RPMI7951 (cell line): Measurements from ENCODE around the gene MGAT4A. TPM values are rescaled to one million over a fixed set of nuclear protein-coding genes. Genes with fewer than 3 reads are reported as not detected.
A peak's percentile ranks its signal among the peaks of the same experiment; 100 is the strongest.

Experiments used
- DNase-seq: peaks from one replicate; pipeline ENCODE4 v3.0.0-alpha.2; 2012; ENCODE audit warnings: low read depth
- total RNA-seq: library from RNA; depleted of rRNA; stranded (reverse); fragments of >200 nt; shearing (Covaris generic); gene quantifications from 2 replicates; pipeline ENCODE4 v1.2.3, GENCODE V29; 2014

MGAT4A gene
- total RNA-seq, 1 experiment from 2014 or later, result not detected

DNA sequence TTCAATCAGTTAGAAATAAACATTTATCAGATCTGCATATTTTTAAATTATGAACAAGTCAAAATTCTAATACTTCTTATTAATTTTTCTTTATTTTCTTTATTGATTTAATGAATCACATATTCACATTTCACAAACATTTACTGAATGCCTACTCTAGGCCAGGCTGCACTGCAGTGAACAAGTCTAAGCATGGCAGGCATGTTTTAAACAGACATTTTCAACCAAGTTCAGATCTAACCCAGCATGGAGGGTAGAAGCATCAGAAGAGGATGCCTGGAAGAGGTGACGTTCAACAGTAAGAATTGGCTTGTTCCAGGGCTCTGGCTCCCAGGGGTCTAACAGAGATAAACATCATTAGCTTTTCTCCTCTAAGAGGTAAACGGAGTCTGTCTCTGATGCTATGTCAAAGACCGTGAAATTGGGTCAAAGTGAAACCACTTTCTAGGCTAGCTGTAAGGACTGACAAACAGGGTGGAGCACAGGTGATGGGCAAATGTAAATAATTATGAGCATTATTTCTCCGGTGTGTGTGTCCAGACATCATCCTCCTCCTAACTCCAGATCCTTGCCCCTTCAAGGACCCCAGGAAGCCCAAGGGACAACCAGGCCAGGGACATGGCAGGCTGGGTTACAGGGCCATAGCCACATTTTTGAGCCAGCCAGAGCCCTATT is 72.0 kb downstream of the MGAT4A start:
- no peak for DNase-seq

DNA sequence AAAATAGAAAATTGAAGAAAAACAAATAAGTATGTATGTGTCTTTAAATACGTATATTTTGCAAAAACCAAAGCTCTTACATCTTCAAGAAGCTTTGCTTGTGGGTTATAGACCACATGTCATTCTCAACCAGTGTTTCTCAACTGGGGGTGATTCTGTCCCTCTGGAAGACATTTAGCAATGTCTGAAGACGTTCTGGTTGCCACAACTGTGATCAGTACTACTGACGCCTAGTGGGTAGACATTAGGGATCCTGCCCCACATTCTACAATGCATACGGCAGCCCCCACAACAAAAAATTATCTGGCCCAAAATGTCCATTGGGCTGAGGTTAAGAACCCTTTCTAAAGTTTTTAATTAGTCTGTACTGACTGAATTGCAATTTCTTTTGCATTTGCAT is 74.1 kb downstream of the MGAT4A start:
- DNase-seq, result no peak

DNA sequence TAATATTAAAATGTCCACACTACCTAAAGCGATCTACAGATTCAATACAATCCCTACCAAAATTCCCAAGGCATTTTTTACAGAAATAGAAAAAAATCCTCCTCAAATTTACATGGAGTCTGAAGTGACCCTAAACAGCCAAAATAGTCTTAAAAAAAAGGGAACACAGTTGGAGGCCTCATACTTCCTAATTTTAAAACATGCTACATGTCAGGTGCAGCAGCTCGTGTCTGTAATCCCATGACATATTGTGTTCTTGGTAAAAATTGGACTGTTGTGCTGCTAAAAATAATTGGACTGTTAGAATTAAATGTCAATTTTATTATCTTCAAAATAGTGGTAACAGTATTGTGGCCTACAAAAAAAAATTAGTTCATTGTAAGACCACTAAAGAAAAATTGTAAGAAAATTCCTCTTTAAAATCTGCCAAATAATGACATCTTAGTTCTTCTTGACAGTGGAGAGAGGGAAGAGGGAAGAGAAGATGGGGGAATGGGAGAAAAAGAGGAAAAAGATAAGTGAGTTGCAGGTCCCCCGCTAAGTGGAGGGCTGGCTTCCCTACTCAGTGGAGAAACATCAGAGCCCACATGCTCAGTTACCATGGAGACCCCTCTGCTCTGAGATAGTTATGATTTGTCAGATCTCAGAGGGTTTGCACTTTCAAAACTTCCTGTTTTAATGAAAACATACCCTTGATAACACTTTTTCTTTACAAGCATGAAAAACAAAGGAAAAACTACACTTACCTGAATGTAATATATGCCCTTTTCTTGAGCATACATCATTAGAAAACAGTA is 76.0 kb downstream of the MGAT4A start:
- DNase-seq, result no peak

DNA sequence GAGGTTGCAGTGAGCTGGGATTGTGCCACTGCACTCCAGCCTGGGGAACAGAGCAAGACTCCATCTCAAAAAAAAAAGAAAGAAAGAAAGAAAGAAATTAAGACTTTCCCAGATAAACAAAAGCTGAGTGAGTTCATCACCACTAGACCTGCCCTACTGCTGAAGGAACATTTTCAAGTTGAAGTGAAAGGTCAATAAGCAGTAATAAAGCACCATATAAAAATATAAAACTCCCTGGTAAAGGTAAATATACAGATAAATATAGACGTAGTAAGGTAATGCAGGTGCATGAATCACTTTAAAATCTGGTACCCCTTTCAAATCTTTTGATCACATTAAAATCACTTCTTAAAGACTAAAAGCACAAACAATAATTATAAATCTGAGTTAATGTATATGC is 79.9 kb downstream of the MGAT4A start:
- no peak for DNase-seq

DNA sequence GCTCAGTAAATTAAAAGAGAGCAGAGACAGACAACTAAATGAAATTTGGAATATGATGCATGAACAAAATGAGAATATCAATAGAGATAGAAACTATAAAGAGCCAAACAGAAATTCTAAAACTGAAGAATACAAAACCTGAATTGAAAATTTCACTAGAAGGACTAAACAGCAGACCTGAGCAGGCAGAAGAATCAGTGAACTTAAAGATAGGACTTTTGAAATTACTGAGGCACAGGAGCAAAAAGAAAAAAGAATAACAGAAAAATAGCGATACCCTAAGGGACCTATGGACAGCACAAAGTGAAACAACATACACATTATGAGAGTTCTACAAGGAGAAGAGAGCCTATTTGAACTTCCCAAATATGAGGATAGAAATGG is 80.9 kb downstream of the MGAT4A start:
- DNase-seq, result no peak

DNA sequence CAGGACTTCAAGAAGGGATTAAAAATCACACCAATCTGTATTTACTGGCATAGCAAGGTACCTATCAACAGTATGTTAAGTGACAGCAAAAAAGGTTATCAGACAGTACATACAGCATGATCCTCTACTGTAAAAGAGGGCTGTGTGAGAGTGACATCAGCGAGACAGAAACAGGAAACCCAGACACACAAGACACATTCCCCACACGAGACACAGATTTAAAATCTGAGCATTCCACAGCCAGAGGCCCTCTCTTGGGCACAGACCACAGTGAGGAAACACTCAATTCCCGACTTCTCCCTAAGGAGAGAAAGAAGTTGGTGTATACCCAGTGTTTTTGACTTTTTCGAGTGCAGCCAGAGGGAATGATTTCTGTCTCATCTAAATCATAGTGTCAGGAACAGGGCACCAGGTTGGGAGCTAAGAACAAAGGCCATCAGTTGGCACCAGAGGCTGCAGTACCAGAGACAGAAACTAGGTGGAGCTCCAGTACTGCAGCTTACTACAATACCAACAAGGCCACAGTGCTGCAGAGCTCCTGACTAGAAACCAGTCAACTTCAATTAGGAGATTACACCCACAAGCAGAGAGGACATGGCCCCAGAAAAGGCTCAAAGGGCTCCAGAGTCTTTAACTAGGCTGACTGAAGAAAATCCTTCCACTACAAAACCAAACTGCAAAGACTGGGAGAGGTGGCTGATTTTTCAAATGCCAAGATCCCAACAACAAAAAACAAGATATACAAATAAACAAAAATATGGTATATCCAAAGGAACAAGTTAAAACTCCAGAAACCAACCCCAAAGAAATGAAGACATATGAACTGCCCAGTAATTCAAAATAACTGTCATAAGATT is 81.6 kb downstream of the MGAT4A start:
- DNase-seq, result peak; percentile 70

DNA sequence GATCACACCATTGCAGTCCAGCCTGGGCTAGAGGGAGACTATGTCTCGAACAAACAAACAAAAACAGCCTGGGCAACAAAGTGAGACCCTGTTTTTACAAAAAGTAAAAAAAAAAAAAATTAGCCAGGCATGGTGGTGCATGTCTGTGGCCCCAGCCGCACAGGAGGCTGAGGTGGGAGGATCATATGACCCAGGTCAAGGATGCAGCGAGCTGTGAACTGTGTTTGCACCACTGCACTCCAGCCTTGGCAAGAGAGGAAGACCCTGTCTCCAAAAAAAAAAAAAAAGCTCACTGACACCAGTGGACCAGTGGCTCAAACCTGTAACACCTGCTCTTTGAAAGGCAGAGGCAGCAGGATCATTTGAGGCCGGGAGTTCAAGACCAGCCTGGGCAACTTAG is 82.5 kb downstream of the MGAT4A start:
- no peak for DNase-seq

DNA sequence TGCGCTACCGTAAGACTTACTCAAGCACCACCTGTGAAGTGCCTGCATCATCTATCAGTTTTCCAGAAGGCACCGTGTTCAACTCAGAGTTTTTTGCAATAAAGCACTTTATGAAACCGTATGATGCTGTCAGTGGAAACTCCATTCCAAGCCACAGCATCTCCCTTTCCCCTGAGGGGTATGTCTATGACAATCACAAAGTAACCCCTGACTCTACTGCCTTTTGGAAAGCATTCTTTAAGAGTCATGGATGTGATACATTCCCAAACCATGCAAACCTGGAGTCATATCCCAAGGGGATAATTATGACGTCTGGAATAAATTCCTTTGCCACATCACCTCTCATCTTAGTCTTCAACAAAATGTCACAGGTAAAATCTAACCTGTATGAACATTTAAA is 83.3 kb downstream of the MGAT4A start:
- peak; percentile 13 for DNase-seq

DNA sequence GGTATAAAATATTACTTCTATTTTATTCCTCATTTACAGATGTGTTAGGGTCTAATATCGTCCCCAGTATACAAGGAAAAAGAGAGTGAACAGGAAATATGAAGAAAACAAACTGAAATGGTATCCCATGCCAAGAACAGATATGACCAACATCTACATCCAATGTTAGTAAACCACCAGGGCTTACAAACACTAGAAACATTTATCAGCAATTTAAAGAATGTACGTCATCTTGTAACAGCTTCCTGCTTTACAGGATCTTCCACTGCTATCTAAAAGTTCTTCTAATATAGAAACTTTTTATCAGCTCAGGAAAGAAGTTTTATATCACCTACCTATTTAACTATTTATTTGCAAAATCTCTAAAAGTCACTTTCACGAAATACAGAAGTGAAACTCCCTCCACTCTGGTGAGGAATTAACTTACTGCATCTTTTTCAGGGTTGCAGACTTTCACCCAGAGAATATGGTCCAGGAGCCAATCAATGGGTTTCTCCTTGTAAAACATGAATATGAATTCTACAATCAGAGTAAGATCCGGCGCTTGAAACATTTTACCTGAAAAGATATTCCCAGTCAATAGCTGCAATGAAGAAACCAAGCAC is 87.3 kb downstream of the MGAT4A start:
- DNase-seq, result no peak

DNA sequence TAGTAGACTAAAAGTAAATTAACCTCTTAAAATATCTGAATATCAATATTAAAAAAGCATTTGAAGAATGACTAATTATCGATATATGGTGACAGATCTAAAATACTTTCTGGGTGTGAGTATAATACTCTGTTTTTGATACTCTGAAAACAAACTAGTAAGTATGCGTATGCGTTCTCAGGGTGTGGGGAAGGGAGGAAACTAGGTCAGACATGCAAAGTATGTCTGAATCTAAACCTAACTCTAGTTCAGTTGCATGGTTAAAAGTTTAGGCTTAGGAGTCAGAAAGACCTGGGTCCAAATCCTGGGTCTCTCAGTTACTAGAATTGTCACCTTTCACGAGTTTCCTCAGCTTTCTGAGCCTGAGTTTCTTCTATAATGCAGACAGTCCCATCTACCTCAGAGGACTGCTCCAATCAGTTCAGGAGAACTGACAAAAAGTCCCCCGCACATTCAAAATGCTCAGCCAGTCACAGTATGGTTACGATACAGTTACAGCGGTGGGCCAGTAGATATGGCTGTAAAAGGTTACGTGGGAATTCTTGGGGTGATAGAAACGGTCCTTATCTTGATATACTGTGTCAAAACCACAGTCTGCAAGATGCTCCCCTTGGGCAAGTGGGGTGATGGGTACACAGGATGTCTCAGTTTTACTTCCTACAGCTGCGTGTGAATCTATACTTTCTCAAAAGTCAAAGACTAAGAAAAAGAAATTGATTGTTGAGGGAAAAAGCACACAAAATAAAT is 93.4 kb downstream of the MGAT4A start:
- no peak for DNase-seq

DNA sequence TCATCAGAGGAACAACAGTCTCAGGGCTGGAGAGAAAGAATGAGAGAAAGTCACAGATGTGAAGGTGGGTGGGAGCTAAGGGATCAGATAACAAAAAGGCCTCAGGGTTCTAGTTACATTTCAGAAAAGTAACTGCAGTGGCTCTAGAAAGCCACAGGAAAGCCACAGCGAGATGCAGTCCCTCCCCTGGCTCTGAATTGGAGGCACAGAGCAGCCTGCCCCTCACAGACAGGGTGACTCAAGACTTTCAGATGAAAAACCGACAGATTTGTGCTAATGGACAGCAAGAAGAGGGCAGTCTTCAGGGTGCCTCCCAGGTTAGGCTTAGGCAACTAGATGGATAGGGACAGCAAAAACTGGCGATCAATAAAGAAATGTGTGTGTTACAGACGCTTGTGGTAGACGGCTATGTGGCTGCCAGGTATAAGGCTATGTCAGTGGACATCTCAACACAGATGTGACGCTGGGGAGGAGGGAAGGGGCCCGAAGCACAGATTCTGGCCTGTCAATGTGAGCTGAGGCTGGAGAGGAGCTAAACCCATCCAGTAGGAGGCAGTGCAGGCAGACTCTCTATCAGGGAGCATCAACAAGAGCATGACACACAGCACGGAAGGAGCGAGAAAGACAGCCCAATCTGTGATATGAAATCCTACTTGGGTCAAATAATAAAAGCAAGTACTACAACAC is 96.4 kb downstream of the MGAT4A start:
- DNase-seq, result peak; percentile 79

DNA sequence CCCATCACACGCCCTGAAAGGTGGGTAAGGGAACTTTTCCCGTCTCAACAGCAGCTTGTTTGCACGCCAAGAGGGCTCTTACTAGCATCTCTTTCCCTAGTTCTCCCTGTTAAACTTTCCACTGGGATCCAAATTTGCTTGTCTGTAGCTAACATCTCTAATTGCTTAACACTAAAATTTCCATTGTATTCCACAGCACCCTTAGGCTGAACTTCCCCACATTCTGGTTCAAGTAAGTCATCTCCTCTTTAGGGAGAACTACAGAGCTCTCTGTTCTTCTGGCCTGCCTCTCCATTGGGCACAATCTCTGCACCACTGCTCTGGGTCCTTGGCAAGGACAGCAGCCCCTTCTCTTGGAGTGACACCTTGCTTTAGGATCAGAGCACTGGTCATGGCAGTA is 98.6 kb downstream of the MGAT4A start:
- DNase-seq, result no peak

DNA sequence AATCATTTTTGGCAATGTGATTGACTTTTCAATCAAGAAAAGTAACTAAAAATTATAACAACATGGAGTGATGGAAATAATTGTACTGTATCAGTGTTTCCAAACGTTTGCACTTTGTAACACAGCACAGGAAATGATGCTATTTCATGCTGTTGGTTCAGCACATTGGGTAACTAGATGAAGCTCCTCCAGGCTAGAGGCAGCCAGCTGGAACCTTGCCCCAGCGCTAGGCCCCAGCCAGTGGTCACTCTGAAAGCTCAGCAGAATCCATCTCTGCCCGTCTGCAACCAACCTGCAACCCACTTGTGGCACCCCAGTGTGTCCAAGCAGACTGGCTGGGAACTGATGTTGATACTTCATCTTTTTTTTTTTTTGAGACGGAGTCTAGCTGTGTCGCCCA is 107.3 kb downstream of the MGAT4A start:
- peak; percentile 16 for DNase-seq

DNA sequence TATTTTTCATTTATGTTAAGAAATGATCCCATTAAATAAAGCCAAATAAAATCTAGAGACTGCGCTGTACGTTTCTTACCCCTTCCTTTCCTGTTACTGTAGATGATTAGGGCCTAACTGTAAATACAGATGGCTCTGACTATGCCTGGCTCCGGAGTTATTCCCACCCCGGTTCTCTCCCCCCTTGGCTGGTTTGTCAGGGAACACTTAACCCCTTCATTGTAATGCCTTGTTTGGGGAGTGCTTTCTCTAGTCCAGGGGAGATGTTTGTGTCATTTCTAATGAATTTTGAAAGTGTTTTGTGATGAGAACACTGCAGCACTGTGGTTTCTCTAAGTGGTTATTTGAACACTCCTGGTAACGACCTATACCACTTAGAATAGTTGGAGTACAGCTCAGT is 113.8 kb downstream of the MGAT4A start:
- DNase-seq, result no peak

DNA sequence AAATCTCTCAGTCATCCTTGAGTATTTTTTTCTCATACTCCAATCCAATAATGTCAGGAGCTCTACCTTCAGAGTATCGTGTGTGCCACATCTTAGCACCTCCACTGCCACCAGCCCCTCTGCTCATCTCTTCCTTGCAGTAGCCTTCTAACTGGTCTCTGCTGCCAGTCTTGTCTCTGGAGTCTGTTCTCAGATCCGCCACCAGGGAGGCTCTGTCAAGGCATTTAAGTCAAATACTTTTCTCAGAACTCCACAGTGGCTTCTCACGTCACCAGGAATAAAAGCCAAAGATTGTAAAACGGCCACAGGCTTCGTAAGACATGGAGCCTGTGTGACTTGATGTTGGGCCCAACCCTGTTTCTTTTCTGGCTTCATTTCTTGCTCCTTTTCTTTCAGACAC is 115.5 kb downstream of the MGAT4A start:
- DNase-seq, result no peak

DNA sequence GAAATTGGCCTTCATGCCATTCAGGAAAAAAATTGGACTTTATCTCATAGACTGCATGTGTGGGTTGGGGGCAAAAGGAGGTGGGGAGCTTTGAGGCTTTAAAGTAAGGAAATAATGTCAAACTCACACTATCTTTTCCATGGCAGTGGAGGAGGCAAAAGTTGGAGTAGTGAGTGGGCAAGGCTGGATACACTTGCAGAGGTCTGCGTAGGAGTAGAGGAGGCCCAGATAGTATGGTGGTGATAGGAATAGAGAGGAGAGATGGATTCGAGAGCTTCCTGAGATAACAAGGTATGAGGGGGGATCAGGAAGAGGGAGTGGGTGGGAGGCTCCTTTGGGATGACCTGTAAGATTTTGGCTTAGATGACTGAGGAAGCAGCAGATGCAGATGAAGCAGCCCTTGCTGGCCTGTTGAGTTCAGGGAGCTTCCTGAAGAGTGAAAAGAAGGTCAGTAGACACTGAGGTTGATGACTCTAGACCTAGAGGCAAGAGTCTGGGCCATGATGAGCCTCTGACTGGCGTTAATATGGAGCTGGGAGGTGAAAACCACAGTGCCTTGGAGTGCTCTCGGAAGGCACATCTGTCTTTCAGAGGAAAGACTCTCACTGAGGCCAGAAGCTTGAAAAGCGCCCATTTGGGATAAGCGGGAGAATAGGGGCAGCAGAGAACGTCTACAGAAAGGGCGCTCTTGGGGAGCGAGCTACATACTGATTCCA is 116.8 kb downstream of the MGAT4A start:
- no peak for DNase-seq

DNA sequence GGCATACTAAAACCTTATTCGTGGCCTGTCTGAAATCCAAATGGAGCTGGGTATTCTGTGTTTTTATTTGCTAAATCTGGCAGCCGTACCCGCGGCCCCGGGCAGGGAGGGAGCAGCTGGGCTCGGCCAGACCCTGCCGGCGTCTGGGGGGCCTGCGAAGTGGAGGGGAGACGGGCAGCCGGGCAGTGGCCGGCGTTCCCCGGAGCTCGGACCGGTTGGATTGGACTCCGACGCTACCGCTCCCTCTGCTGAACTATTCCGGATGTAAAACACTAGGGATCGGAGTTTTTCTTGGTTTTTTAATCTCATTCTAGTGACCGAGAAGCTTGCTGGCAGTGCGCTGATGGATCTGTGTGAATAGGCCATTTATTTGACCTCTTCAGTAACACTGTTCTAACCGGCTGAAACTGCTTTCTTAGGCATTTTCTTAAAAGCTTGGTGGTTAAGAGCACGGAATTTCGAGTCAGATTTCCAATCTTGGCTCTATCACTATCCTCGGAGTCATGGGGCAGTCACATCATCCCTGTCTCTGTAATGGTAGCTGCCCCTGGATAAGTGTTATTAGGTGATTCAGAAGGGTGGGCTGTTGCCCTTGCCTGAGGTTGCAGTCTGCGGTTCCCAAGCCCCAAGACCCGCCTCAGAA is 121.8 kb downstream of the MGAT4A start:
- peak; percentile 47 for DNase-seq

DNA sequence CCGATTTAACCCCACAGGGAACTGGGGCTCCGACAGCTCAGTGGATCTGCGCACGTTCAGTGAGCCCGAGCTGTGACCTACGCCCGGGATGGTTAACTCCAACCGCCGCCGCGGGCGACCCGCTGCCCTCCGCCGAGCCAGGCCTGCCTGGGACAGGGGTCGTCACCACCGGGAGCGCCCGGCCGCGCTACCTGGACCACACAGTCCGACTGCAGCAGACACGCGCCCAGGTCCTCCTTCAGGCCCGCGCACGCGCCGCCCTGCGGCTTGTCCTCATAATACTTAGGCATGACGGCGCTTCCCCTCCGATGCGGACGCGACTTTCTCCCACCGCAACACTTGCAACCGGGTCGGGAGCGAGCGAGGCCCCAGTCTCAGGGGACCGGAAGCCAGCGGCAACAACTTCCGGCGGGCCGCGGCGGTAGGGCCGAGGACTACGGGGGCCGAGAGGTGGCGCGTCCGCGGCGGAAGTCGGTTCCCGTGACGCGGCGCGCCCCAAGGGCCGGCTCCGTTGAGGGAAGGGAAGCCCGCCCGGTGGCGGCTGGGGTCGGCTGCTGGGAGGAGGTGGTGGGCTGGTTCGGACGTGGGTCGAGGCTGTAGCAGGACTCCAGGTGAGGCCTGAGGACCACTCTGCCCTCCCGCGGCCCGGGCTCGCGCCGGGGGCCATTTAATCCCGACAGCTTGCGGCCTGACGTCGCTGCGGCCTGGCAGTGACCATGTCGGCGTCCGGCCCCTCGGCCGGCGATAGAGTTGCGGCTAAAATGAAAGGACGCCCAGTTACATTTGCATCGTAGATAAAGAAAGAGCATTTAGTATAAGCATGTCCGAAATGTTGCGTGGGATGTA is 122.6 kb downstream of the MGAT4A start, which contains the start of the genes COA5 and UNC50:
Gene COA5, minus strand, starts transcription at position 397 of the 846 bp plus-strand sequence. Its CDS starts 107 bp downstream, at position 290.
Gene UNC50, plus strand, starts transcription at position 474 of the 846 bp plus-strand sequence. CDS start 1,171 bp downstream, outside the sequence.
- DNase-seq, result peak; percentile 91
